ENCODE data around the gene NFATC2.
A peak's percentile ranks its signal among the peaks of the same experiment; 100 is the strongest.

The NFATC2 gene

GRCh38 chr20:51422514-51423289, 119.8 kb downstream of the NFATC2 start:
- H3K36me3 ChIP-seq (replicated peaks), result no peaks in the 10 kb centered on the region
- no peak overlapping the region for H3K27ac ChIP-seq
- in situ Hi-C loops (cut with HindIII; ENCODE audit: low pct_ligation_motif_present, low sequenced_read_pairs), result no loop called here
- TF ChIP-seq, protein P1, sequence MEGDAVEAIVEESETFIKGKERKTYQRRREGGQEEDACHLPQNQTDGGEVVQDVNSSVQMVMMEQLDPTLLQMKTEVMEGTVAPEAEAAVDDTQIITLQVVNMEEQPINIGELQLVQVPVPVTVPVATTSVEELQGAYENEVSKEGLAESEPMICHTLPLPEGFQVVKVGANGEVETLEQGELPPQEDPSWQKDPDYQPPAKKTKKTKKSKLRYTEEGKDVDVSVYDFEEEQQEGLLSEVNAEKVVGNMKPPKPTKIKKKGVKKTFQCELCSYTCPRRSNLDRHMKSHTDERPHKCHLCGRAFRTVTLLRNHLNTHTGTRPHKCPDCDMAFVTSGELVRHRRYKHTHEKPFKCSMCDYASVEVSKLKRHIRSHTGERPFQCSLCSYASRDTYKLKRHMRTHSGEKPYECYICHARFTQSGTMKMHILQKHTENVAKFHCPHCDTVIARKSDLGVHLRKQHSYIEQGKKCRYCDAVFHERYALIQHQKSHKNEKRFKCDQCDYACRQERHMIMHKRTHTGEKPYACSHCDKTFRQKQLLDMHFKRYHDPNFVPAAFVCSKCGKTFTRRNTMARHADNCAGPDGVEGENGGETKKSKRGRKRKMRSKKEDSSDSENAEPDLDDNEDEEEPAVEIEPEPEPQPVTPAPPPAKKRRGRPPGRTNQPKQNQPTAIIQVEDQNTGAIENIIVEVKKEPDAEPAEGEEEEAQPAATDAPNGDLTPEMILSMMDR (IDR thresholded peaks at IDR 0.05; ENCODE audit: low read depth, low read length, missing control alignments), result no peak
- H3K27me3 ChIP-seq (replicated peaks), result no peaks in the 10 kb centered on the region
- no peak for DNase-seq
- no peak overlapping the region for H3K4me3 ChIP-seq (ENCODE audit: low read depth, low read length)

GRCh38 chr20:51420805-51421204, 121.7 kb downstream of the NFATC2 start:
- Histone ChIP-seq H3K27ac (no peak overlapping the region), H3K36me3 (replicated peaks) (no peaks in the 10 kb centered on the region), H3K4me3 (ENCODE audit: low read depth, low read length) (no peak overlapping the region), H3K27me3 (replicated peaks) (no peaks in the 10 kb centered on the region)
- no peak for DNase-seq
- in situ Hi-C loops (cut with HindIII; ENCODE audit: low pct_ligation_motif_present, low sequenced_read_pairs), result no loop called here
- TF ChIP-seq, protein P1 (IDR thresholded peaks at IDR 0.05; ENCODE audit: low read depth, low read length, missing control alignments), result no peak

DNA sequence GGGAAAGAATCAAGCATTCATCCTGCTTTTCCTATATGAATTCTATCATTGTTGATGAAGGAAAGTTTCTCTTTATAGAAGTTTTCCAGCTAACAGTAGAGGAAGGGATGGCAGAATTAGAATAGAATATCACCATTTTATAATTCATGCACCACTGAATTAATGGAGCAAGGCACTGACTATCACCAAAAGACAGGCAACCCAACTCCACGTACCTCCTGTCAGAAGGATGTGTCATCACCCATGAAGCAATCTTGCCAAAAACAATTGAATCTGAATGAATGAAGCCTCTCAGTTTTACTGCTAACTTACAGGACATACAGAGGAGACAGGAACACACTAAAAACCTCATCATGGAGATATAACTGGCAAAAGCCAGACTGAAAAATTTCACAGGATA, 122.4 kb downstream of the NFATC2 start:
- in situ Hi-C loops (cut with HindIII; ENCODE audit: low pct_ligation_motif_present, low sequenced_read_pairs), result no loop called here
- Histone ChIP-seq H3K36me3 (replicated peaks) (no peaks in the 10 kb centered on the region), H3K4me3 (ENCODE audit: low read depth, low read length) (no peak overlapping the region), H3K27ac (peak overlapping the region; percentile 55), H3K27me3 (replicated peaks) (no peaks in the 10 kb centered on the region)
- TF ChIP-seq, protein P1 (IDR thresholded peaks at IDR 0.05; ENCODE audit: low read depth, low read length, missing control alignments), result no peak
- DNase-seq, result peak; percentile 65

DNA sequence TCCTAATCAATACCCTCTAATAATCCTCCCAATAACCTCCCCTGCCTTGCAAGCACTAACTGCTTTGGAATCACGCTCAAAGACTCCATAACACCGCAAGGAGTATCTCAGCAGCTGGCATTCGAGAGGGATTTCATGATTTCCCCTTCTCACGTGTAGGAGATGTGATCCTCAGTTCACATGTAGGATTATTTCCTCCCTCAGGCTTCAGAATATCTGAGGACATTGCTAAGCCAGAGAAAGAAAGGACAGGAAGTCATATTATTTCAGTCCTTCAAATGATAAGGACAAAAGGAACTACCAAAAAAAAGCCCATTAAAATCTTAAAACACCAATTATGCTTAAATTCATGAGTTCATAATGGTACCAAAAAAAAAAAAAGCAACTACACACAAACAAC, 122.9 kb downstream of the NFATC2 start:
- no peaks in the 10 kb centered on the region for H3K27me3 ChIP-seq (replicated peaks)
- TF ChIP-seq, protein P1 (IDR thresholded peaks at IDR 0.05; ENCODE audit: low read depth, low read length, missing control alignments), result no peak
- in situ Hi-C loops (cut with HindIII; ENCODE audit: low pct_ligation_motif_present, low sequenced_read_pairs), result no loop called here
- H3K36me3 ChIP-seq (replicated peaks), result no peaks in the 10 kb centered on the region
- no peak overlapping the region for H3K4me3 ChIP-seq (ENCODE audit: low read depth, low read length)
- DNase-seq, result no peak
- H3K27ac ChIP-seq, result peak overlapping the region; percentile 55

GRCh38 chr20:51419231-51419630, 123.3 kb downstream of the NFATC2 start:
- H3K27me3 ChIP-seq (replicated peaks), result no peaks in the 10 kb centered on the region
- no peak overlapping the region for H3K4me3 ChIP-seq (ENCODE audit: low read depth, low read length)
- peak overlapping the region; percentile 55 for H3K27ac ChIP-seq
- H3K36me3 ChIP-seq (replicated peaks), result no peaks in the 10 kb centered on the region
- TF ChIP-seq, protein P1 (IDR thresholded peaks at IDR 0.05; ENCODE audit: low read depth, low read length, missing control alignments), result no peak
- DNase-seq, result no peak
- in situ Hi-C loops (cut with HindIII; ENCODE audit: low pct_ligation_motif_present, low sequenced_read_pairs), result no loop called here

- DNase-seq, result no peak
- H3K27me3 ChIP-seq (replicated peaks), result no peaks in the 10 kb centered on the region
- in situ Hi-C loops (cut with HindIII; ENCODE audit: low pct_ligation_motif_present, low sequenced_read_pairs), result no loop called here
- H3K36me3 ChIP-seq (replicated peaks), result no peaks in the 10 kb centered on the region
- no peak overlapping the region for H3K4me3 ChIP-seq (ENCODE audit: low read depth, low read length)
- H3K27ac ChIP-seq, result no peak overlapping the region
- TF ChIP-seq, protein P1 (IDR thresholded peaks at IDR 0.05; ENCODE audit: low read depth, low read length, missing control alignments), result peak; percentile 9
These were observed 124.4 kb downstream of the NFATC2 start for GRCh38 chr20:51418137-51418529.
